Retinal pigment epithelial cell (primary cell): Measurements from ENCODE around the gene ARSB.
A peak's percentile ranks its signal among the peaks of the same experiment; 100 is the strongest.

Experiments used
- DNase-seq: peaks from one replicate; pipeline ENCODE4 v3.0.0-alpha.2; 2010; ENCODE audit warnings: low read depth
- H3K4me3 ChIP-seq: 2 replicates; pipeline ENCODE4 v1.5.1; 2011; ENCODE audit warnings: mild to moderate bottlenecking, low read length, control low read depth, moderate library complexity
- CTCF ChIP-seq: conservative IDR thresholded peaks from 2 replicates; pipeline ENCODE4 v1.5.1; 2011; ENCODE audit warnings: low read depth, low read length, control low read depth, inconsistent platforms

The ARSB gene

DNA sequence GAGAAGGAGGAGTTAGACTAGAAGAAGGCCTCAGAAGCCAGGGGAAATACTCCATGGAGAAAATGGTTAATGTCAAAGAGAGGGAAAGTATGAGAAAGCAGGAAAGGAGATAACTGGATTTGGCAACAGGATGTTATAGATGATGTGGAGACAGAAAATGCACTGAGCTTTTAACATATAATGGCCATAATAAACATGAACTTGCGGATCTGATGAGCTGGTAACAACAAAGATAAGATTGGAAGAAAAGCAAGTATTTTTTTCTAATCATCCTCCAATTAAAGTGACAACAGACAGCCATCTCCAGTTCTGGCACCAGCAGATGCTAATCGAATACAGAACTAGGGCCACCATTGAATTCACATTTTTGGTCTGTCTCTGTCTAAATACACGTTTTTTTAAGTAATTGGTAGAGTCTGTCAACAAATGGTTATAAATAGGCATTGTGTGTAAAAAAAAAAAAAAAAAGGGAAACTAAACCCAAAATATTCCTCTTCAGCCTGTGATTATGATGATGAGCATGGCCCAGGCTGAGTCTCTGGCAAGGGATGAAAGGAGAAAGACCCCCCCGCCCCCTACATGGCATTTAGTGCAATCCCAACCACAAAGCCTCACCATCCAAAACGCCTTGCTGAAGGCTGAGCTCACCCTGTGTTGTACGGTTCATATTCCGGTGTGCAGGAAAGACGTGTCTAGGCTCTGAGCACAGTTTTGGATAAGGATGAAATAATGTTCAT lies 187.0 kb downstream of the ARSB start:
- H3K4me3 ChIP-seq, result no peak overlapping the region
- DNase-seq, result no peak
- no peak for TF ChIP-seq CTCF

DNA sequence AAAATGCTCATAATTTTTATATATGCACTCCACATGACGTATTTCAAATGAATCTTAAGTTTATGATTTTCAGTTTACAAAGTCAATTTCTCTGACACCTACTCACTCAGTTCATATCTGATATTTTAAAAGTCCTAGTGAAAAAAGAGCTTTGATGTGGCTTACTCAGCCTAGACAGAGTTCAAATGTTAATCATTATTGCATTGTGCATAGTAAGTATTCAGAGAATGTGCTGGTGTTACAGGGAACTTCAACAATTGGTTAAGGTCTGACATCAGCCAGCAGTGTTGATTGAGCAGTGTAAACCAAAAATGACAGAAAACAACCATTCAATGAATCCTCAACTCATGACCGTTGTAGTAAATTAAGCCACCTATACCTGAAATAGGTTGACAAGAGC lies 189.4 kb downstream of the ARSB start:
- no peak for TF ChIP-seq CTCF
- no peak overlapping the region for H3K4me3 ChIP-seq
- peak; percentile 60 for DNase-seq

DNA sequence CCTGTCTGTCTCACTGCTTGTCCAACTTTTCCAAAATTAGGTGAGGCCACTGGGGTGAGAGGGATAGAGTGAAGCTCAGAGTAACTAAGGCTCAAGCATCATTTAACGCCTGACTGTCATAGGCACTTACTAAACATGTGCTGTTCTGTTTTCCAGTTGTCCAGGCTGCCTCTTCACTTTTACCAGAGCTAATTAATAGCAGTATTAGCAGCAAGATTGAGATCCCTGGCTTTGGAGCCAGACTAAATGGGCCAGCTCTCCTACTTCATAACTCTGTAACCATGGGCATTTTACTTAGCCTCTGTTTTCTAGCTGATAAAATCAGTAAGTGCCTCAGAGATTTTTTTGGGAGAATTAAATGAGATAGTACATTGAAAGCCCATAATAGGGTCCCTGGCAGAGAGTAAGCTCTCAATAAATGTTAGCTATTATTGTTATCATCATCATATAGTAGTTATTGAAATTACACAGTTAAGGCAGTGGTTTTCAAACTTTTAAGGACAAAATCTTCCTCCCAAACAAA lies 190.4 kb downstream of the ARSB start:
- no peak overlapping the region for H3K4me3 ChIP-seq
- no peak for DNase-seq
- TF ChIP-seq CTCF, result no peak

DNA sequence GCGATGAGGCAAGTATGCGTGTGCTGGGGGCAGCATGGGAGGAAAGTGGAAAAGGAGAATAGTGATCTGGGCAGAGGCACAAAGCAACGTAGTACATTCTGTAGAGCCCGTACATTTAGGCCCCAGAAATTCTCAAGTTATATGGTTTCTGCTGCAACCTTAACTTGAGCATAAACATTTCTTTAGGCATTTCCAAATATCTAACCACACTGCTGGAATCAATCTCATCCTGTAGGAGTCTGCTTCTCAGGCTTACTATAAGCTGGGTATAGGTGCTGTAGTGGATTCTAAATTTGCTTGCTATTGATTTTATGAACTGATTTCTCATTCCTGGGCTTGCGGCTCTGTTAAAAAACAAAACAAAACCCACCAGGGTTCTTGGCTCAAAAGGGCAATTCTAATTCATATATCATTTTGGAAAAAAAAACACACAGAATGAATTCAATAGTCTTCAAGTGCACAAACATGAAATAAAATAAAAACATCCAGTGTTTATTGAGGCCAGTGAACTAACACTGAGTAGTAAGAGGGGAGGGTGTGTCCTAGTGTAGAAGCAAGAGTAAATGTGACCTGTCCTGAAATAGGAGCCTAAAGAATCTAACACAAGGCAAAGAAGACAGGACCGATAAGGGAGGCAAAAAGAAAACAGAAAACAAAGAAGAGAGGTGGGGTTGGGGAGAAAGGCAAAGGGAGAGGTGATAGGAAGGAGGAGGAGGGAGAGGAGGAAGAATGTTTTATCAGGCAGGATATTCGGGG lies 191.0 kb downstream of the ARSB start:
- no peak for TF ChIP-seq CTCF
- H3K4me3 ChIP-seq, result no peak overlapping the region
- no peak for DNase-seq

- DNase-seq, result no peak
- H3K4me3 ChIP-seq, result no peak overlapping the region
- no peak for TF ChIP-seq CTCF
These were observed 192.6 kb downstream of the ARSB start for GRCh38 chr5:78792345-78793055.

GRCh38 chr5:78791501-78792100 lies 193.5 kb downstream of the ARSB start:
- DNase-seq, result no peak
- H3K4me3 ChIP-seq, result no peak overlapping the region
- TF ChIP-seq CTCF, result no peak
